GM12878 (cell line): ENCODE measurements around the gene HSP90AB1. TPM values are rescaled to one million over a fixed set of nuclear protein-coding genes. Genes with fewer than 3 reads are reported as not detected.

Experiments used
- BMI1 ChIP-seq: fragments of 450-650 bp; IDR thresholded peaks from 2 replicates; pipeline ENCODE4 v1.6.1; 2016; ENCODE audit warnings: mild to moderate bottlenecking, moderate library complexity, borderline replicate concordance
- CBX3 ChIP-seq: fragments of 200-600 bp; sonication (generic); IDR thresholded peaks from 2 replicates; pipeline ENCODE4 v1.6.1; 2016; ENCODE audit warnings: low read depth, borderline replicate concordance
- EGR1 ChIP-seq, 2 experiments: IDR thresholded peaks; 1 replicate in 1 of 2; 2 replicates in 1 of 2; pipeline ENCODE4 v1.6.1; 2011 to 2012; ENCODE audit warnings: low read depth in 2 of 2, low read length in 2 of 2, borderline replicate concordance in 1 of 2, mild to moderate bottlenecking in 1 of 2, moderate library complexity in 1 of 2
- ELK1 ChIP-seq: IDR thresholded peaks from 2 replicates; pipeline ENCODE4 v1.6.1; 2012; ENCODE audit warnings: low read depth, low read length, improper control_type of control experiment
- HDAC2 ChIP-seq: fragments of 200-600 bp; sonication (generic); IDR thresholded peaks from 2 replicates; pipeline ENCODE4 v1.6.1; 2017
- HDAC6 ChIP-seq: fragments of 200-600 bp; sonication (generic); IDR thresholded peaks from one replicate; pipeline ENCODE4 v1.8.0; 2017; ENCODE audit warnings: antibody characterized with exemption; ENCODE audit not compliant: unreplicated experiment
- HDGF ChIP-seq: fragments of 450-650 bp; IDR thresholded peaks from 2 replicates; pipeline ENCODE4 v1.6.1; 2016; ENCODE audit warnings: antibody characterized with exemption
- MEF2B ChIP-seq: fragments of 450-650 bp; IDR thresholded peaks from 2 replicates; pipeline ENCODE4 v1.6.1; 2018; ENCODE audit warnings: mild to moderate bottlenecking, moderate library complexity; ENCODE audit not compliant: partially characterized antibody, poor library complexity, severe bottlenecking
- MLLT1 ChIP-seq: fragments of 450-650 bp; IDR thresholded peaks from 2 replicates; pipeline ENCODE4 v1.6.1; 2016; ENCODE audit warnings: mild to moderate bottlenecking
- MTA3 ChIP-seq: IDR thresholded peaks from 2 replicates; pipeline ENCODE4 v1.6.1; 2012; ENCODE audit warnings: low read length, inconsistent platforms, borderline replicate concordance
- NFXL1 ChIP-seq: fragments of 450-650 bp; IDR thresholded peaks from 2 replicates; pipeline ENCODE4 v1.6.1; 2017; ENCODE audit warnings: antibody characterized with exemption, mild to moderate bottlenecking, borderline replicate concordance
- NFYA ChIP-seq: IDR thresholded peaks from 2 replicates; pipeline ENCODE4 v1.6.1; 2011; ENCODE audit warnings: low read depth, mild to moderate bottlenecking, low read length, improper control_type of control experiment, borderline replicate concordance
- NR2C2 ChIP-seq: IDR thresholded peaks from 2 replicates; pipeline ENCODE4 v1.6.1; 2011; ENCODE audit warnings: borderline replicate concordance, low read depth; ENCODE audit not compliant: control insufficient read depth, insufficient read length
- RB1 ChIP-seq: fragments of 450-650 bp; formaldehyde crosslinking; IDR thresholded peaks from 2 replicates; pipeline ENCODE4 v1.6.1; 2017; ENCODE audit warnings: mild to moderate bottlenecking, borderline replicate concordance
- RCOR1 ChIP-seq: conservative IDR thresholded peaks from 2 replicates; pipeline ENCODE4 v1.6.1; 2012; ENCODE audit warnings: low read depth, low read length, improper control_type of control experiment
- REST ChIP-seq: IDR thresholded peaks from 2 replicates; pipeline ENCODE4 v1.6.1; 2012; ENCODE audit warnings: mild to moderate bottlenecking, low read depth, low read length
- SMAD1 ChIP-seq: fragments of 450-650 bp; IDR thresholded peaks from 2 replicates; pipeline ENCODE4 v1.6.1; 2018; ENCODE audit warnings: mild to moderate bottlenecking, low read depth; ENCODE audit not compliant: partially characterized antibody
- SREBF1 ChIP-seq: IDR thresholded peaks from 2 replicates; pipeline ENCODE4 v1.6.1; 2012; ENCODE audit warnings: mild to moderate bottlenecking, low read length
- SREBF2 ChIP-seq: IDR thresholded peaks from 2 replicates; pipeline ENCODE4 v1.6.1; 2012; ENCODE audit warnings: mild to moderate bottlenecking, low read length
- USF1 ChIP-seq: IDR thresholded peaks from 2 replicates; pipeline ENCODE4 v1.6.1; 2011; ENCODE audit warnings: borderline replicate concordance, low read depth, mild to moderate bottlenecking, moderate library complexity, mixed read lengths, low read length; ENCODE audit not compliant: insufficient read depth; ENCODE audit errors: extremely low read length
- WRNIP1 ChIP-seq: IDR thresholded peaks from 2 replicates; pipeline ENCODE4 v1.6.1; 2011; ENCODE audit warnings: low read depth, low read length, improper control_type of control experiment, borderline replicate concordance
- YBX1 ChIP-seq: fragments of 450-650 bp; IDR thresholded peaks from 2 replicates; pipeline ENCODE4 v1.6.1; 2016; ENCODE audit warnings: antibody characterized with exemption
- ZBED1 ChIP-seq: IDR thresholded peaks from 2 replicates; pipeline ENCODE4 v1.6.1; 2016; ENCODE audit warnings: borderline replicate concordance
- polyA plus RNA-seq, 11 experiments: library from polyadenylated mRNA; depleted of rRNA in 4 of 11; unstranded in 6 of 11; stranded (reverse) in 5 of 11; fragments of >200 nt; fragmentation: Nextera tagmentation in 4 of 11; fragmentation: Illumina TruSeq in 1 of 11; extraction: Ambion mirVana in 4 of 11; extraction: Trizol in 1 of 11; gene quantifications; 1 replicate in 1 of 11; 2 replicates in 10 of 11; pipeline versions ENCODE4 v1.2.1 to v1.2.3, GENCODE V29; 2011 to 2016; ENCODE audit warnings: inconsistent platforms in 2 of 11, missing spikeins in 2 of 11, low read depth in 1 of 11
- total RNA-seq, 4 experiments: library from RNA; depleted of rRNA in 3 of 4; stranded (reverse); fragments of >200 nt in 3 of 4; fragmentation: Illumina TruSeq in 1 of 4; extraction: Trizol in 1 of 4; gene quantifications; 2 replicates each; pipeline versions ENCODE4 v1.2.1 to v1.2.3, GENCODE V29; 2013 to 2021

HSP90AB1 gene
- total and polyA plus RNA-seq, 10 of the 15 experiments (the other 5 are each of a cell fraction or from before 2014, with no cell fraction given) = 988 to 1,682 (median 1,146) TPM

- TF ChIP-seq NFYA (no peak), HDAC6 (no peak), SREBF1 (no peak), HDAC2 (no peak), MTA3 (no peak), WRNIP1 (no peak), ELK1 (no peak), YBX1 (no peak), MLLT1 (no peak; the same call in 1 of the 2 replicates), SMAD1 (peak; percentile 57), NFXL1 (no peak), USF1 (no peak), BMI1 (no peak), RCOR1 (no peak), REST (peak; percentile 2; the same call in 1 of the 2 replicates), SREBF2 (no peak), EGR1 (IDR thresholded peaks at IDR 0.05; ENCODE audit: borderline replicate concordance in 1 of 2, low read depth in 2 of 2, low read length in 2 of 2) (no peak), HDGF (peak; percentile 11; the same call in 1 of the 2 replicates), ZBED1 (no peak), NR2C2 (no peak), CBX3 (no peak), MEF2B (no peak), RB1 (no peak)
Measured at GRCh38 chr6:44262467-44263353, 15.8 kb downstream of the HSP90AB1 start (continued).
